ENCODE measurements around the gene SPTBN1.

GRCh38 chr2:54534625-54535024, 78.5 kb downstream of the SPTBN1 start:
- TF ChIP-seq CTCF (IDR thresholded peaks at IDR 0.05; ENCODE audit: low read depth, low read length), result no peak
- no peak for TF ChIP-seq POLR2A (IDR thresholded peaks at IDR 0.05; ENCODE audit: extremely low read depth, insufficient read length)
- no peak for TF ChIP-seq MAX (IDR thresholded peaks at IDR 0.05; ENCODE audit: low read depth, low read length)
- TF ChIP-seq MYC (IDR thresholded peaks at IDR 0.05; ENCODE audit: low read depth, low read length), result no peak
